ENCODE data around the gene PHACTR3.

DNA sequence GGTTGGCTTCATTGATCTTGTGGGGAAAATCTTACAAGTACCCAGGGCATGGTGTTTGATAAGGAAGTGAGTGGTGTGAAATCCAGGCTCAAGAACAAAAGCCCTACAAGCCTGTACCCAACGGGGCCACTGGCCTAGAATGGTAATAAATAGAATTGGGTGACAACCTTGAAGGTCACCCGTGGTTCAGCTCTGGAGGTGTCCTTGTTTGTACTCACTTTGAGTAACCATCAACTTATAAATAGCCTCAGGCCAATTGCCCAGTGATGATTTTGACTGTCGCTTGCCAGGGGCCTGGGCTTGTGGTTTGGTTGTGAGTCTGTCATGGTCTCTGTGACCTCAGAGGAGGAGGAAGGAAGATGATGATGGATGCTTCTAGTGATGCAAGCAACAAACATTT, 87.8 kb downstream of the PHACTR3 start:
- TF ChIP-seq, protein P1, sequence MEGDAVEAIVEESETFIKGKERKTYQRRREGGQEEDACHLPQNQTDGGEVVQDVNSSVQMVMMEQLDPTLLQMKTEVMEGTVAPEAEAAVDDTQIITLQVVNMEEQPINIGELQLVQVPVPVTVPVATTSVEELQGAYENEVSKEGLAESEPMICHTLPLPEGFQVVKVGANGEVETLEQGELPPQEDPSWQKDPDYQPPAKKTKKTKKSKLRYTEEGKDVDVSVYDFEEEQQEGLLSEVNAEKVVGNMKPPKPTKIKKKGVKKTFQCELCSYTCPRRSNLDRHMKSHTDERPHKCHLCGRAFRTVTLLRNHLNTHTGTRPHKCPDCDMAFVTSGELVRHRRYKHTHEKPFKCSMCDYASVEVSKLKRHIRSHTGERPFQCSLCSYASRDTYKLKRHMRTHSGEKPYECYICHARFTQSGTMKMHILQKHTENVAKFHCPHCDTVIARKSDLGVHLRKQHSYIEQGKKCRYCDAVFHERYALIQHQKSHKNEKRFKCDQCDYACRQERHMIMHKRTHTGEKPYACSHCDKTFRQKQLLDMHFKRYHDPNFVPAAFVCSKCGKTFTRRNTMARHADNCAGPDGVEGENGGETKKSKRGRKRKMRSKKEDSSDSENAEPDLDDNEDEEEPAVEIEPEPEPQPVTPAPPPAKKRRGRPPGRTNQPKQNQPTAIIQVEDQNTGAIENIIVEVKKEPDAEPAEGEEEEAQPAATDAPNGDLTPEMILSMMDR (IDR thresholded peaks at IDR 0.05; ENCODE audit: low read length): no peak
- no peak for TF ChIP-seq EZH2 (optimal IDR thresholded peaks at IDR 0.05; ENCODE audit: low read depth, low read length)

All from MM.1S (cell line).